ENCODE results near the gene ZNFX1. TPM values are rescaled to one million over a fixed set of nuclear protein-coding genes. Genes with fewer than 3 reads are reported as not detected.

Gene ZNFX1
- polyA plus RNA-seq, 2 of the 4 experiments (the other 2 are of a cell fraction), result 6.0 to 11.5 TPM

DNA sequence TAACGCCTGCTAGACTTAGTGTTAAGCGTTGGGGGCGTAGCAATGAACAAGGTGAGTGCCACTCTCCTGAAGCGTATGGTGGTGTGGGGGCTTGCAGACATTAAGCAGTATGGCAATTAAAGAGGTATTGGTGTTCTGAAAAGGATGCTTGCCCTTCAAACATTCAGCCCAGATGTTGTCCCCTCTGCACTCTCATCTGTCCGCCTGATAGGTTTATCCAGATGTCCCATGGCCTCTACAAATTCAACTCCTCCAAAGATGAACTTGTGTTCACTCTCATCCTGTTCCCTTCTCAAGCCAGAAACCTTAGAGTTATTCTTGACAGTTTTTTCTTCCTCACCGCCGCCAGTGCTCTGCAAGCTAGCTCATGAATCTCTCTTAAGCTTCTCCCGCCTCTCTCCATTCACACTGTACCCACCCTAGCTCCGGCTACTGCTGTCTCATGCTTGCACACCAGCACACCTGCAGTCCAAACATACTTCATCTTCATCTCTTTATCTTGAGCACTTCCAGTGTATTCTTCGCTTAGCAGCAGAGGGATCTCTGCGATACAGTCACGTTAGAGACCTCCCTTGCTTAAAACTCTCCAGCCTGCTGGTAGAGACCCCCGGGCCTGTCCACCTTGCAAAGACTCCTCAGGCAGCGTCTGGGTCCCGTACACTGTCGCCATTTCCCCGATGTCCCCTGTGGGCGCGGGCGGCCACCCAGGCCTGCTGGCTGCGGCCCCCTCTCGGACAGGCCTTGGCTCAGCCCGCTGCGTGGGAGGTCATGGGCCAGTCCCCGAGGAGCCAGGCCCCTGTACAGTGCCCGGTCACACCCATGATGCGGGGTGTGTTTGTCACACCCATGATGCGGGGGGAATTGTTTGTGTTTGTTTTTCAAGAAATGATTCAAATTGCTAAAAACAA, 57.7 kb downstream of the ZNFX1 start:
- TF ChIP-seq, protein P1, sequence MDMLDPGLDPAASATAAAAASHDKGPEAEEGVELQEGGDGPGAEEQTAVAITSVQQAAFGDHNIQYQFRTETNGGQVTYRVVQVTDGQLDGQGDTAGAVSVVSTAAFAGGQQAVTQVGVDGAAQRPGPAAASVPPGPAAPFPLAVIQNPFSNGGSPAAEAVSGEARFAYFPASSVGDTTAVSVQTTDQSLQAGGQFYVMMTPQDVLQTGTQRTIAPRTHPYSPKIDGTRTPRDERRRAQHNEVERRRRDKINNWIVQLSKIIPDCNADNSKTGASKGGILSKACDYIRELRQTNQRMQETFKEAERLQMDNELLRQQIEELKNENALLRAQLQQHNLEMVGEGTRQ (IDR thresholded peaks at IDR 0.05), result no peak
- TF ChIP-seq, protein P2, sequence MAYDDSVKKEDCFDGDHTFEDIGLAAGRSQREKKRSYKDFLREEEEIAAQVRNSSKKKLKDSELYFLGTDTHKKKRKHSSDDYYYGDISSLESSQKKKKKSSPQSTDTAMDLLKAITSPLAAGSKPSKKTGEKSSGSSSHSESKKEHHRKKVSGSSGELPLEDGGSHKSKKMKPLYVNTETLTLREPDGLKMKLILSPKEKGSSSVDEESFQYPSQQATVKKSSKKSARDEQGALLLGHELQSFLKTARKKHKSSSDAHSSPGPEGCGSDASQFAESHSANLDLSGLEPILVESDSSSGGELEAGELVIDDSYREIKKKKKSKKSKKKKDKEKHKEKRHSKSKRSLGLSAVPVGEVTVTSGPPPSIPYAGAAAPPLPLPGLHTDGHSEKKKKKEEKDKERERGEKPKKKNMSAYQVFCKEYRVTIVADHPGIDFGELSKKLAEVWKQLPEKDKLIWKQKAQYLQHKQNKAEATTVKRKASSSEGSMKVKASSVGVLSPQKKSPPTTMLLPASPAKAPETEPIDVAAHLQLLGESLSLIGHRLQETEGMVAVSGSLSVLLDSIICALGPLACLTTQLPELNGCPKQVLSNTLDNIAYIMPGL (CRISPR knock-in tag; IDR thresholded peaks at IDR 0.05; ENCODE audit: borderline replicate concordance), result no peak
- TF ChIP-seq NR3C1 (IDR thresholded peaks at IDR 0.05) (no peak), ESRRA (IDR thresholded peaks at IDR 0.05; ENCODE audit: borderline replicate concordance, low read length) (no peak), HDAC2 (IDR thresholded peaks at IDR 0.05) (no peak), MAFK (IDR thresholded peaks at IDR 0.05; ENCODE audit: partially characterized antibody) (no peak), HOXB5 (CRISPR knock-in tag; IDR thresholded peaks at IDR 0.05) (no peak), FOSB (CRISPR knock-in tag; IDR thresholded peaks at IDR 0.05) (no peak), MYC (IDR thresholded peaks at IDR 0.05; ENCODE audit: borderline replicate concordance, low read length) (no peak), ZSCAN20 (CRISPR knock-in tag; IDR thresholded peaks at IDR 0.05) (no peak), SREBF2 (IDR thresholded peaks at IDR 0.05) (no peak)
- TF ChIP-seq, protein P3, sequence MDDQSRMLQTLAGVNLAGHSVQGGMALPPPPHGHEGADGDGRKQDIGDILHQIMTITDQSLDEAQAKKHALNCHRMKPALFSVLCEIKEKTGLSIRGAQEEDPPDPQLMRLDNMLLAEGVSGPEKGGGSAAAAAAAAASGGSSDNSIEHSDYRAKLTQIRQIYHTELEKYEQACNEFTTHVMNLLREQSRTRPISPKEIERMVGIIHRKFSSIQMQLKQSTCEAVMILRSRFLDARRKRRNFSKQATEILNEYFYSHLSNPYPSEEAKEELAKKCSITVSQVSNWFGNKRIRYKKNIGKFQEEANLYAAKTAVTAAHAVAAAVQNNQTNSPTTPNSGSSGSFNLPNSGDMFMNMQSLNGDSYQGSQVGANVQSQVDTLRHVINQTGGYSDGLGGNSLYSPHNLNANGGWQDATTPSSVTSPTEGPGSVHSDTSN (IDR thresholded peaks at IDR 0.05), result no peak
- TF ChIP-seq, protein P4, sequence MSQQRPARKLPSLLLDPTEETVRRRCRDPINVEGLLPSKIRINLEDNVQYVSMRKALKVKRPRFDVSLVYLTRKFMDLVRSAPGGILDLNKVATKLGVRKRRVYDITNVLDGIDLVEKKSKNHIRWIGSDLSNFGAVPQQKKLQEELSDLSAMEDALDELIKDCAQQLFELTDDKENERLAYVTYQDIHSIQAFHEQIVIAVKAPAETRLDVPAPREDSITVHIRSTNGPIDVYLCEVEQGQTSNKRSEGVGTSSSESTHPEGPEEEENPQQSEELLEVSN (IDR thresholded peaks at IDR 0.05; ENCODE audit: borderline replicate concordance, low read depth), result no peak
- H3K4me1 ChIP-seq, result peaks cover 14% of the 10 kb centered on the region
- WGBS (ENCODE audit: missing lambda C conversion rate), result 70% methylated on average over 27 of the region's 28 CpGs
- DNase-seq (ENCODE audit: low read depth in 1 of 2, low spot score in 1 of 2) (no peak), FAIRE-seq (no peak), ATAC-seq (no peak)
- H3K27ac ChIP-seq, result peak overlapping the region; percentile 91 to 92
- peak overlapping the region; percentile 87 for H3K4me2 ChIP-seq
- H3K9me3 ChIP-seq, result no peaks in the 10 kb centered on the region
- ChIA-PET POLR2A (interaction anchor here (1.1 kb wide), 1 partner anchor 32 kb away, joined by 3 read pairs; no protein-coding TSS in a partner anchor), CTCF (interaction anchor here (0.8 kb wide), 1 partner anchor 11 kb away, joined by 3 read pairs; no protein-coding TSS in a partner anchor)
- H3K4me3 ChIP-seq, result peak overlapping the region; percentile 97

DNA sequence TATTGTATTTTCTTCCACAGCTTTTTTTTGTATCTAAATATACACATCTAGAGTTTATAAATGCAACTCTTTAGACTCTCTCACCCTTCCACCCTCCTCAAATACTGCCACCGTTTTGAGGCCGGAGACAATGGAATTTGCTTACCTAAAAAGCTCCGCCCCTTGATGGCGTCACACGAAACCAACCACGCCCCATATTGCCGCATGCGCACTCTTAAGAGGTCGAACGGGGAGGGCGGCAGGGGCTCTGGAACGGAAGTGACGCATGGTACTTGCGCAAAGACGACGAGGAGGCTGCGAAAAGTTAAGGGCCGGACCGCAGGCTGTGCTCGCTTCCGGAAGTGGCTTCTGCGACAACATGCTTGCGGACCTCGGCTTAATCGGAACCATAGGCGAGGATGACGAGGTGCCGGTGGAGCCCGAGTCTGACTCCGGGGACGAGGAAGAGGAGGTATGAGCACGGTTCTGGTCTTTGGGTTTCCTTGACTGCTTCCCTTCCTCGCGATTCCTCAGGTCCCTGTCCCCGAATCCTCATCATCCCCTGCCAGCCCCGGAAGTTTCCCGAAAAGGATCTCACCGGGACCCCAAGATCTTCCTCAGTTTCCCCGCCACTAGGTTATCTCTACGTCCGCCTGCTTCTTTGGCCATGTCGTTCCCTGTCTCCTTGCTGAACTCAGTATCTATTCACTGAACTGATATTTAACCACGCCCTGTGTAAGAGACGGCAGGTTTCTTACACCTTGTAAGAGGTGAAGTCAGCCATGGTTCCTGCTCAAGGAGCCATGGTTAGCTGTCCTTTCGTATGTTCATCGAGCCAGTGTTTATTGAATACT, 58.5 kb downstream of the ZNFX1 start, which contains the start of gene DDX27:
DDX27 (plus strand) TSS at position 326 of the 833 bp plus-strand sequence; CDS start at position 359, 33 bp downstream.
- Histone ChIP-seq H3K4me3 (peak within 1 kb of the TSS; percentile 97), H3K4me1 (peaks cover 14% of the 10 kb centered on the region), H3K9me3 (no peaks in the 10 kb centered on the region), H3K27ac (peak within 1 kb of the TSS; percentile 91 to 92), H3K4me2 (peak within 1 kb of the TSS; percentile 87)
- FAIRE-seq (peak; percentile 86), ATAC-seq (peak; percentile 89 to 96), DNase-seq (ENCODE audit: low read depth in 1 of 2, low spot score in 1 of 2) (peak; percentile 86 to 99)
- ChIA-PET CTCF (interaction anchor here (0.6 to 3.7 kb wide), 4 partner anchors 73 to 296 kb away, joined by 3 to 45 read pairs (median 7); no protein-coding TSS in a partner anchor), POLR2A (interaction anchor here (0.6 to 1.2 kb wide), 22 partner anchors 11 to 1867 kb away, joined by 3 to 12 read pairs (median 4); partner anchors contain the start of genes CSE1L, STAU1 and ZNFX1)
- whole genome bisulfite sequencing (ENCODE audit: missing lambda C conversion rate), result 2% methylated on average over 38 of the region's 46 CpGs
- TF ChIP-seq RFX5 (IDR thresholded peaks at IDR 0.05) (0 out of 2 replicates have a peak, but pooled peaks have one; percentile 26), SREBF2 (IDR thresholded peaks at IDR 0.05) (no peak), POLR2A (IDR thresholded peaks at IDR 0.05; ENCODE audit: low read length) (peak; percentile 95), TP53 (CRISPR knock-in tag; IDR thresholded peaks at IDR 0.05) (0 out of 2 replicates have a peak, but pooled peaks have one; percentile 13), JUN (IDR thresholded peaks at IDR 0.05) (peak; percentile 79; a peak in 4 of 5 replicates), ZNF302 (CRISPR knock-in tag; IDR thresholded peaks at IDR 0.05) (no peak), MYC (IDR thresholded peaks at IDR 0.05; ENCODE audit: borderline replicate concordance, low read length) (peak; percentile 49; the same call in 1 of the 2 replicates), KDM5A (IDR thresholded peaks at IDR 0.05) (no peak), ZFP36 (IDR thresholded peaks at IDR 0.05; ENCODE audit: borderline replicate concordance, partially characterized antibody) (no peak), GATA3 (IDR thresholded peaks at IDR 0.05; ENCODE audit: borderline replicate concordance) (no peak), ZSCAN20 (CRISPR knock-in tag; IDR thresholded peaks at IDR 0.05) (no peak), FOSL2 (IDR thresholded peaks at IDR 0.05) (no peak), FOSL2 (CRISPR knock-in tag; IDR thresholded peaks at IDR 0.05) (peak; percentile 49), CEBPB (IDR thresholded peaks at IDR 0.05) (peak; percentile 76 to 95), MAFK (IDR thresholded peaks at IDR 0.05; ENCODE audit: partially characterized antibody) (peak; percentile 87), EHF (CRISPR knock-in tag; IDR thresholded peaks at IDR 0.05) (no peak)
- TF ChIP-seq, protein P5, sequence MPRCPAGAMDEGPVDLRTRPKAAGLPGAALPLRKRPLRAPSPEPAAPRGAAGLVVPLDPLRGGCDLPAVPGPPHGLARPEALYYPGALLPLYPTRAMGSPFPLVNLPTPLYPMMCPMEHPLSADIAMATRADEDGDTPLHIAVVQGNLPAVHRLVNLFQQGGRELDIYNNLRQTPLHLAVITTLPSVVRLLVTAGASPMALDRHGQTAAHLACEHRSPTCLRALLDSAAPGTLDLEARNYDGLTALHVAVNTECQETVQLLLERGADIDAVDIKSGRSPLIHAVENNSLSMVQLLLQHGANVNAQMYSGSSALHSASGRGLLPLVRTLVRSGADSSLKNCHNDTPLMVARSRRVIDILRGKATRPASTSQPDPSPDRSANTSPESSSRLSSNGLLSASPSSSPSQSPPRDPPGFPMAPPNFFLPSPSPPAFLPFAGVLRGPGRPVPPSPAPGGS (IDR thresholded peaks at IDR 0.05), result peak; percentile 68; the same call in 1 of the 3 replicates
- TF ChIP-seq, protein P6, sequence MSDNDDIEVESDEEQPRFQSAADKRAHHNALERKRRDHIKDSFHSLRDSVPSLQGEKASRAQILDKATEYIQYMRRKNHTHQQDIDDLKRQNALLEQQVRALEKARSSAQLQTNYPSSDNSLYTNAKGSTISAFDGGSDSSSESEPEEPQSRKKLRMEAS (IDR thresholded peaks at IDR 0.05), result peak; percentile 88
- TF ChIP-seq, protein P1 (IDR thresholded peaks at IDR 0.05), result no peak
